Measurements from ENCODE around the gene IGF1R. TPM values are rescaled to one million over a fixed set of nuclear protein-coding genes. Genes with fewer than 3 reads are reported as not detected.

The IGF1R gene
- total and polyA plus RNA-seq, 2 of the 13 experiments (the other 11 are each of a cell fraction or from before 2014, with no cell fraction given) = 15.9 to 18.4 TPM

DNA sequence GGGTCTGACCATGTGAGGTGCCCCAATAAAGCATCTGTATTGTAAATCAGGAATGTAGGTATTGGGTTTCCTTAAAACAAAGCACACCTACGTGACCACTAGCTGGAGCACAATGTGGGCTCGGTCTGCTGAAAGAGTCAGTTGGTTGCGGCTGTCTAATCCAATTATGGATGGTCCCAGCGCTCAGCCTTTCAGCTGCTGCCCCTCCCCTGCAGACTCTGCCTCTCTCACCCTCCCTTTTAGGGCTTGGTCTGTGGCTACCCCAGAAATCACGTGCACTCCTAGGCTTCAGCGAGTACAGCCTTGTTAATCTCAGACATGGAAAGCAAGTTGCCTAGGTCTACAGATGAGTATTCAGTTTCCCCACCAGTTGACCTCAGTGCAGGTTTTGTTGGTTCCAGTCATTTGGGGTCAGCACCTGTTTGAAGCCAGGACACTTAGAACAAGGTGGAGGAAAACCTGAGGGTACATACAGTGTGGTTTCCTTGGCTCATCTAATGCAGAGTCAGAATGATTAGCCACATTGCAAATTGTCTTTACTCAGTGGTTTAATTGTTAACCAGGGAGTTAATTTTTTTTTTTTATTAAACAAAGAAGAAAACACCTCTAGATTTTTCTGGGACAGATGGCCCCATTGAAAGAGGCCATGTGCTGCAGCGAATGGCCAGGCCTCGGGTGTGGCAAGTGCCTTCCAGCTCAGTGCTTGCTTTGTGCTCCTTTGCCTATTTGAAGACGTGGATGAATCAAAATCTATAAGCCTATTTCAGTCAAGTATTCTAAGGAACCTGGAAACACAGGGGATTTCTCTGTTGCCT is 137.7 kb downstream of the IGF1R start (continued):
- TF ChIP-seq, protein P1, sequence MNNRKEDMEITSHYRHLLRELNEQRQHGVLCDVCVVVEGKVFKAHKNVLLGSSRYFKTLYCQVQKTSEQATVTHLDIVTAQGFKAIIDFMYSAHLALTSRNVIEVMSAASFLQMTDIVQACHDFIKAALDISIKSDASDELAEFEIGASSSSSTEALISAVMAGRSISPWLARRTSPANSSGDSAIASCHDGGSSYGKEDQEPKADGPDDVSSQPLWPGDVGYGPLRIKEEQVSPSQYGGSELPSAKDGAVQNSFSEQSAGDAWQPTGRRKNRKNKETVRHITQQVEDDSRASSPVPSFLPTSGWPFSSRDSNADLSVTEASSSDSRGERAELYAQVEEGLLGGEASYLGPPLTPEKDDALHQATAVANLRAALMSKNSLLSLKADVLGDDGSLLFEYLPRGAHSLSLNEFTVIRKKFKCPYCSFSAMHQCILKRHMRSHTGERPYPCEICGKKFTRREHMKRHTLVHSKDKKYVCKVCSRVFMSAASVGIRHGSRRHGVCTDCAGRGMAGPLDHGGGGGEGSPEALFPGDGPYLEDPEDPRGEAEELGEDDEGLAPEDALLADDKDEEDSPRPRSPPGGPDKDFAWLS (CRISPR knock-in tag; IDR thresholded peaks at IDR 0.05; ENCODE audit: borderline replicate concordance) = no peak
- TF ChIP-seq HOXA3 (CRISPR knock-in tag; IDR thresholded peaks at IDR 0.05) = peak; percentile 36; the same call in 1 of the 2 replicates
- TF ChIP-seq, protein P2, sequence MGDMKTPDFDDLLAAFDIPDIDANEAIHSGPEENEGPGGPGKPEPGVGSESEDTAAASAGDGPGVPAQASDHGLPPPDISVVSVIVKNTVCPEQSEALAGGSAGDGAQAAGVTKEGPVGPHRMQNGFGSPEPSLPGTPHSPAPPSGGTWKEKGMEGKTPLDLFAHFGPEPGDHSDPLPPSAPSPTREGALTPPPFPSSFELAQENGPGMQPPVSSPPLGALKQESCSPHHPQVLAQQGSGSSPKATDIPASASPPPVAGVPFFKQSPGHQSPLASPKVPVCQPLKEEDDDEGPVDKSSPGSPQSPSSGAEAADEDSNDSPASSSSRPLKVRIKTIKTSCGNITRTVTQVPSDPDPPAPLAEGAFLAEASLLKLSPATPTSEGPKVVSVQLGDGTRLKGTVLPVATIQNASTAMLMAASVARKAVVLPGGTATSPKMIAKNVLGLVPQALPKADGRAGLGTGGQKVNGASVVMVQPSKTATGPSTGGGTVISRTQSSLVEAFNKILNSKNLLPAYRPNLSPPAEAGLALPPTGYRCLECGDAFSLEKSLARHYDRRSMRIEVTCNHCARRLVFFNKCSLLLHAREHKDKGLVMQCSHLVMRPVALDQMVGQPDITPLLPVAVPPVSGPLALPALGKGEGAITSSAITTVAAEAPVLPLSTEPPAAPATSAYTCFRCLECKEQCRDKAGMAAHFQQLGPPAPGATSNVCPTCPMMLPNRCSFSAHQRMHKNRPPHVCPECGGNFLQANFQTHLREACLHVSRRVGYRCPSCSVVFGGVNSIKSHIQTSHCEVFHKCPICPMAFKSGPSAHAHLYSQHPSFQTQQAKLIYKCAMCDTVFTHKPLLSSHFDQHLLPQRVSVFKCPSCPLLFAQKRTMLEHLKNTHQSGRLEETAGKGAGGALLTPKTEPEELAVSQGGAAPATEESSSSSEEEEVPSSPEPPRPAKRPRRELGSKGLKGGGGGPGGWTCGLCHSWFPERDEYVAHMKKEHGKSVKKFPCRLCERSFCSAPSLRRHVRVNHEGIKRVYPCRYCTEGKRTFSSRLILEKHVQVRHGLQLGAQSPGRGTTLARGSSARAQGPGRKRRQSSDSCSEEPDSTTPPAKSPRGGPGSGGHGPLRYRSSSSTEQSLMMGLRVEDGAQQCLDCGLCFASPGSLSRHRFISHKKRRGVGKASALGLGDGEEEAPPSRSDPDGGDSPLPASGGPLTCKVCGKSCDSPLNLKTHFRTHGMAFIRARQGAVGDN (CRISPR knock-in tag; IDR thresholded peaks at IDR 0.05) = peak; percentile 20; the same call in 1 of the 2 replicates
- TF ChIP-seq ZNF350 (CRISPR knock-in tag; IDR thresholded peaks at IDR 0.05; ENCODE audit: borderline replicate concordance, low read depth) = 0 out of 2 replicates have a peak, but pooled peaks have one; percentile 45
- TF ChIP-seq MIXL1 (CRISPR knock-in tag; IDR thresholded peaks at IDR 0.05) = peak; percentile 34; the same call in 1 of the 2 replicates
- TF ChIP-seq STAT5B (CRISPR knock-in tag; IDR thresholded peaks at IDR 0.05) = no peak
- TF ChIP-seq, protein P3, sequence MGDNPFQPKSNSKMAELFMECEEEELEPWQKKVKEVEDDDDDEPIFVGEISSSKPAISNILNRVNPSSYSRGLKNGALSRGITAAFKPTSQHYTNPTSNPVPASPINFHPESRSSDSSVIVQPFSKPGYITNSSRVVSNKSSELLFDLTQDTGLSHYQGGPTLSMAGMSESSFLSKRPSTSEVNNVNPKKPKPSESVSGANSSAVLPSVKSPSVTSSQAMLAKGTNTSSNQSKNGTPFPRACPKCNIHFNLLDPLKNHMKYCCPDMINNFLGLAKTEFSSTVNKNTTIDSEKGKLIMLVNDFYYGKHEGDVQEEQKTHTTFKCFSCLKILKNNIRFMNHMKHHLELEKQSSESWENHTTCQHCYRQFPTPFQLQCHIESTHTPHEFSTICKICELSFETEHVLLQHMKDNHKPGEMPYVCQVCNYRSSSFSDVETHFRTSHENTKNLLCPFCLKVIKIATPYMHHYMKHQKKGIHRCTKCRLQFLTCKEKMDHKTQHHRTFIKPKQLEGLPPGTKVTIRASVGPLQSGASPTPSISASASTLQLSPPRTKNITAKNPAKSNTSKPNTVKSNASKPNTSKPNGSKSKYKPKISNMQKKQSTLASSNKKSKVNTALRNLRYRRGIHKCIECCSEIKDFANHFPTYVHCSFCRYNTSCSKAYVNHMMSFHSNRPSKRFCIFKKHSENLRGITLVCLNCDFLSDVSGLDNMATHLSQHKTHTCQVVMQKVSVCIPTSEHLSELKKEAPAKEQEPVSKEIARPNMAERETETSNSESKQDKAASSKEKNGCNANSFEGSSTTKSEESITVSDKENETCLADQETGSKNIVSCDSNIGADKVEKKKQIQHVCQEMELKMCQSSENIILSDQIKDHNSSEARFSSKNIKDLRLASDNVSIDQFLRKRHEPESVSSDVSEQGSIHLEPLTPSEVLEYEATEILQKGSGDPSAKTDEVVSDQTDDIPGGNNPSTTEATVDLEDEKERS (CRISPR knock-in tag; IDR thresholded peaks at IDR 0.05) = 0 out of 2 replicates have a peak, but pooled peaks have one; percentile 27
- peak; percentile 20 for TF ChIP-seq ASH2L (IDR thresholded peaks at IDR 0.05; ENCODE audit: insufficient read length, low read depth, low read length)
- no peak for TF ChIP-seq NCOA1 (CRISPR knock-in tag; IDR thresholded peaks at IDR 0.05)
- TF ChIP-seq KMT2A (CRISPR knock-in tag; IDR thresholded peaks at IDR 0.05) = 0 out of 2 replicates have a peak, but pooled peaks have one; percentile 37
- 0 out of 2 replicates have a peak, but pooled peaks have one; percentile 13 for TF ChIP-seq ZNF644 (CRISPR knock-in tag; IDR thresholded peaks at IDR 0.05; ENCODE audit: low read depth)
- TF ChIP-seq ZNF704 (CRISPR knock-in tag; IDR thresholded peaks at IDR 0.05; ENCODE audit: borderline replicate concordance) = no peak
- no peak for TF ChIP-seq PHF21A (CRISPR knock-in tag; IDR thresholded peaks at IDR 0.05)
